ENCODE measurements around the gene KIF6. TPM values are rescaled to one million over a fixed set of nuclear protein-coding genes. Genes with fewer than 3 reads are reported as not detected.

Gene KIF6
- total and polyA plus RNA-seq, 2 of the 8 experiments (the other 6 are each of a cell fraction or from before 2014, with no cell fraction given) = 0.53 to 0.65 TPM

- Histone ChIP-seq H3K9me3 (ENCODE audit: insufficient read depth in 2 of 2, low read depth in 1 of 2, low read length in 1 of 2) (peaks cover 0 to 3% of the 10 kb centered on the region in 2 experiments; a peak in 1 of 4 replicates), H3K4ac (replicated peaks; ENCODE audit: insufficient read length, low read depth, low read length) (no peak overlapping the region), H3K36me3 (ENCODE audit: control insufficient read depth in 2 of 4, insufficient read depth in 4 of 4, low read length in 3 of 4) (no peaks in the 10 kb centered on the region), H3K27me3 (replicated peaks in 1 of 4; ENCODE audit: control insufficient read depth in 3 of 4, extremely low read depth in 1 of 4, insufficient read depth in 3 of 4, low read length in 3 of 4) (no peaks in the 10 kb centered on the region; a peak in 2 of 7 replicates), H2BK15ac (ENCODE audit: low read length) (no peak overlapping the region), H2AFZ (ENCODE audit: low read length) (no peak overlapping the region), H4K8ac (ENCODE audit: extremely low read depth, insufficient read depth, low read length) (no peak overlapping the region), H3K4me2 (ENCODE audit: insufficient read depth in 1 of 2, low read depth in 2 of 2, low read length in 2 of 2) (no peak overlapping the region), H3K79me1 (ENCODE audit: low read depth, low read length) (no peaks in the 10 kb centered on the region), H2BK20ac (ENCODE audit: low read length) (no peak overlapping the region), H3K23me2 (ENCODE audit: low read depth, low read length) (peaks cover 2% of the 10 kb centered on the region; the same call in 1 of the 2 replicates), H3K4me1 (replicated peaks in 1 of 4; ENCODE audit: control insufficient read depth in 3 of 4, insufficient read depth in 4 of 4, low read length in 3 of 4) (no peaks in the 10 kb centered on the region; a peak in 2 of 7 replicates), H3K79me2 (ENCODE audit: control insufficient read depth in 1 of 2, insufficient read depth in 2 of 2, low read length in 2 of 2) (no peaks in the 10 kb centered on the region), H2BK5ac (ENCODE audit: low read depth, low read length) (no peak overlapping the region), H3K56ac (replicated peaks; ENCODE audit: insufficient read length, low read depth, low read length) (no peak overlapping the region), H3K23ac (ENCODE audit: insufficient read length) (no peak overlapping the region), H3K14ac (ENCODE audit: insufficient read length) (no peak overlapping the region), H4K5ac (ENCODE audit: insufficient read length, low read depth, low read length) (no peak overlapping the region), H3K4me3 (ENCODE audit: extremely low read depth in 1 of 4, insufficient read depth in 2 of 4, low read depth in 3 of 4, low read length in 4 of 4) (no peak overlapping the region), H3K27ac (ENCODE audit: low read depth, low read length) (no peak overlapping the region), H4K91ac (replicated peaks; ENCODE audit: insufficient read length, low read length) (no peak overlapping the region), H4K20me1 (replicated peaks in 1 of 2; ENCODE audit: control insufficient read depth in 1 of 2, insufficient read depth in 2 of 2, low read length in 2 of 2) (no peaks in the 10 kb centered on the region), H3K18ac (ENCODE audit: extremely low read depth, low read length) (no peak overlapping the region), H2AK5ac (ENCODE audit: low read depth, low read length) (no peak overlapping the region), H2BK120ac (replicated peaks; ENCODE audit: low read depth, low read length) (no peak overlapping the region), H2BK12ac (ENCODE audit: low read depth, low read length) (no peak overlapping the region), H3K9ac (replicated peaks in 1 of 4; ENCODE audit: extremely low read depth in 1 of 4, low read depth in 3 of 4, low read length in 3 of 4) (no peak overlapping the region)
- DNase-seq (ENCODE audit: low read depth in 1 of 2, low spot score in 2 of 2) = no peak
- peak; percentile 24 for FAIRE-seq
- WGBS, 2 experiments (ENCODE audit: extremely low coverage in 1 of 2, insufficient coverage in 1 of 2, insufficient read length in 1 of 2, insufficient replicate concordance in 2 of 2, low coverage in 1 of 2, low lambda C conversion rate in 2 of 2, missing lambda C conversion rate in 1 of 2) = 77% methylated on average over 3 of the region's 3 CpGs; no CpG with 5 or more reads in 1 of the 2 experiments
- ChIA-PET POLR2A (ENCODE audit: partially characterized antibody) (interaction anchor here (1.3 kb wide), 1 partner anchor 174 kb away, joined by 3 read pairs; no protein-coding TSS in a partner anchor), CTCF (ENCODE audit: partially characterized antibody) (interaction anchor here (0.6 to 2.4 kb wide), 24 partner anchors 8 to 668 kb away, joined by 3 to 20 read pairs (median 4); no protein-coding TSS in a partner anchor)
- TF ChIP-seq, protein P1, sequence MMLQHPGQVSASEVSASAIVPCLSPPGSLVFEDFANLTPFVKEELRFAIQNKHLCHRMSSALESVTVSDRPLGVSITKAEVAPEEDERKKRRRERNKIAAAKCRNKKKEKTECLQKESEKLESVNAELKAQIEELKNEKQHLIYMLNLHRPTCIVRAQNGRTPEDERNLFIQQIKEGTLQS (IDR thresholded peaks at IDR 0.05; ENCODE audit: insufficient read depth, low read depth, low read length) = no peak
- TF ChIP-seq ZNF274 (IDR thresholded peaks at IDR 0.05; ENCODE audit: borderline replicate concordance, extremely low read depth, low read length) (no peak), CHD1 (IDR thresholded peaks at IDR 0.05; ENCODE audit: low read depth, low read length) (no peak), TAF1 (IDR thresholded peaks at IDR 0.05; ENCODE audit: low read depth, low read length) (no peak), SP1 (IDR thresholded peaks at IDR 0.05; ENCODE audit: low read depth, low read length) (no peak), ASH2L (IDR thresholded peaks at IDR 0.05; ENCODE audit: low read length) (no peak), CEBPB (IDR thresholded peaks at IDR 0.05; ENCODE audit: low read depth, low read length) (no peak), KDM4A (IDR thresholded peaks at IDR 0.05; ENCODE audit: low read depth, low read length, severe bottlenecking) (no peak), SUZ12 (IDR thresholded peaks at IDR 0.05; ENCODE audit: low read length) (no peak), POLR2AphosphoS5 (IDR thresholded peaks at IDR 0.05; ENCODE audit: low read depth, low read length) (no peak)
- TF ChIP-seq, protein P2, sequence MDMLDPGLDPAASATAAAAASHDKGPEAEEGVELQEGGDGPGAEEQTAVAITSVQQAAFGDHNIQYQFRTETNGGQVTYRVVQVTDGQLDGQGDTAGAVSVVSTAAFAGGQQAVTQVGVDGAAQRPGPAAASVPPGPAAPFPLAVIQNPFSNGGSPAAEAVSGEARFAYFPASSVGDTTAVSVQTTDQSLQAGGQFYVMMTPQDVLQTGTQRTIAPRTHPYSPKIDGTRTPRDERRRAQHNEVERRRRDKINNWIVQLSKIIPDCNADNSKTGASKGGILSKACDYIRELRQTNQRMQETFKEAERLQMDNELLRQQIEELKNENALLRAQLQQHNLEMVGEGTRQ (IDR thresholded peaks at IDR 0.05; ENCODE audit: low read length) = no peak
These were observed 354.8 kb downstream of the KIF6 start for GRCh38 chr6:39370390-39370789.

Data from H1 (cell line).